ENCODE data around the gene ERLEC1.
"Not testable (repeated sequence)": the region's sequence is repeated elsewhere in the genome, so short reads cannot be mapped to it uniquely, and the experiment has no call there.

The ERLEC1 gene

GRCh38 chr2:53786705-53787613, at the start of gene ERLEC1, which contains the start of gene ASB3:
Gene ERLEC1, plus strand, starts transcription at chr2:53787044. Its CDS starts 167 bp downstream, at chr2:53787211.
Gene ASB3, minus strand, starts transcription at chr2:53786953. Its CDS starts 21,381 bp downstream, at chr2:53765572.
- peak; percentile 98 for DNase-seq

GRCh38 chr2:53737091-53737490, 49.8 kb upstream of the ERLEC1 start:
- no peak for DNase-seq

- DNase-seq = no peak
Observed at GRCh38 chr2:53739032-53739431, 47.8 kb upstream of the ERLEC1 start.

GRCh38 chr2:53740170-53740569, 46.7 kb upstream of the ERLEC1 start:
- peak; percentile 90 for DNase-seq

GRCh38 chr2:53744395-53745065, 42.3 kb upstream of the ERLEC1 start:
- DNase-seq = no peak

GRCh38 chr2:53750041-53750768, 36.6 kb upstream of the ERLEC1 start:
- DNase-seq = no peak

- no peak for DNase-seq
Observed at GRCh38 chr2:53751728-53752127, 35.1 kb upstream of the ERLEC1 start.

GRCh38 chr2:53752385-53752784, 34.5 kb upstream of the ERLEC1 start:
- no peak for DNase-seq

GRCh38 chr2:53753041-53753440, 33.8 kb upstream of the ERLEC1 start:
- DNase-seq = no peak

GRCh38 chr2:53755121-53755520, 31.7 kb upstream of the ERLEC1 start:
- no peak for DNase-seq

- no peak for DNase-seq
Observed at GRCh38 chr2:53756644-53757043, 30.2 kb upstream of the ERLEC1 start.

- DNase-seq = not testable (repeated sequence)
Observed at GRCh38 chr2:53757206-53757605, 29.6 kb upstream of the ERLEC1 start.

- no peak for DNase-seq
Observed at GRCh38 chr2:53765767-53766166, 21.1 kb upstream of the ERLEC1 start.

- peak; percentile 99 for DNase-seq
Observed at GRCh38 chr2:53767405-53768241, 19.2 kb upstream of the ERLEC1 start, which contains the start of gene CHAC2. Gene CHAC2, plus strand, starts transcription at chr2:53767804. Its CDS starts 83 bp downstream, at chr2:53767887.

GRCh38 chr2:53768242-53768542, 18.7 kb upstream of the ERLEC1 start:
- DNase-seq = no peak

- no peak for DNase-seq
Observed at GRCh38 chr2:53769318-53769945, 17.4 kb upstream of the ERLEC1 start.

GRCh38 chr2:53770264-53770663, 16.6 kb upstream of the ERLEC1 start:
- no peak for DNase-seq

GRCh38 chr2:53777134-53777533, 9.7 kb upstream of the ERLEC1 start:
- no peak for DNase-seq

GRCh38 chr2:53778536-53779162, 8.2 kb upstream of the ERLEC1 start:
- no peak for DNase-seq

GRCh38 chr2:53780056-53780455, 6.8 kb upstream of the ERLEC1 start:
- DNase-seq = no peak

- DNase-seq = no peak
Observed at GRCh38 chr2:53782676-53783075, 4.2 kb upstream of the ERLEC1 start.
